Breast epithelium (tissue), 4 donors: Measurements from ENCODE around the gene GRHL1. TPM values are rescaled to one million over a fixed set of nuclear protein-coding genes. Genes with fewer than 3 reads are reported as not detected.

Experiments
- DNase-seq, 2 donors: peaks; one replicate each; pipeline ENCODE4 v3.0.0-alpha.2; 2019; ENCODE audit warnings: low spot score in 2 of 2
- H3K27ac ChIP-seq, 2 donors: fragments of 200-600 bp; sonication (generic) in 1 of 2; one replicate each; pipeline ENCODE4 v1.5.1; 2016 to 2019; ENCODE audit warnings: mild to moderate bottlenecking in 1 of 2
- H3K27me3 ChIP-seq, 2 donors: fragments of 200-600 bp; sonication (generic) in 1 of 2; one replicate each; pipeline versions ENCODE4 v1.5.1 to v1.6.0; 2017 to 2019; ENCODE audit warnings: control low read depth in 1 of 2, mild to moderate bottlenecking in 1 of 2
- H3K36me3 ChIP-seq: fragments of 200-600 bp; one replicate; pipeline ENCODE4 v1.5.1; 2019
- H3K4me1 ChIP-seq, 2 donors: fragments of 200-600 bp; sonication (generic); one replicate each; pipeline ENCODE4 v1.5.1; 2016 to 2019; ENCODE audit warnings: control low read depth in 1 of 2
- H3K4me3 ChIP-seq, 3 donors: fragments of 200-600 bp; sonication (generic); 1 replicate in 2 of 3; 2 replicates in 1 of 3; pipeline ENCODE4 v1.5.1; 2016 to 2019; ENCODE audit warnings: mild to moderate bottlenecking in 3 of 3, moderate library complexity in 2 of 3
- H3K9me3 ChIP-seq, 2 donors: fragments of 200-600 bp; sonication (generic) in 1 of 2; one replicate each; pipeline ENCODE4 v1.5.1; 2016 to 2019; ENCODE audit warnings: control low read depth in 1 of 2
- POLR2A ChIP-seq: fragments of 450-650 bp; IDR thresholded peaks from one replicate; pipeline ENCODE4 v1.6.1; 2016; ENCODE audit warnings: antibody characterized with exemption, mild to moderate bottlenecking, moderate library complexity
- POLR2AphosphoS5 ChIP-seq, 3 donors: sonication (generic); formaldehyde crosslinking; IDR thresholded peaks; one replicate each; pipeline ENCODE4 v1.6.1; 2017; ENCODE audit warnings: antibody characterized with exemption in 3 of 3
- intact Hi-C: fragments of 100-400 bp; cut with DNase I; formaldehyde crosslinking; loops from one replicate; pipeline ENCODE4 v1.15.1; 2023; ENCODE audit warnings: low total_unique reads
- total RNA-seq, 3 donors: library from RNA; depleted of rRNA; stranded (reverse); fragments of >200 nt; gene quantifications; one replicate each; pipeline ENCODE4 v1.1.0, GENCODE V29; 2016
- TF ChIP-seq, protein P1 (sequence below), 3 donors: fragments of 450-650 bp; IDR thresholded peaks; one replicate each; pipeline ENCODE4 v1.5.1; 2016 to 2017; ENCODE audit warnings: antibody characterized with exemption in 3 of 3, mild to moderate bottlenecking in 3 of 3, moderate library complexity in 3 of 3

The GRHL1 gene
- total RNA-seq, 3 donors from 2014 or later = 2.1 to 86.3 (median 40.0) TPM

DNA sequence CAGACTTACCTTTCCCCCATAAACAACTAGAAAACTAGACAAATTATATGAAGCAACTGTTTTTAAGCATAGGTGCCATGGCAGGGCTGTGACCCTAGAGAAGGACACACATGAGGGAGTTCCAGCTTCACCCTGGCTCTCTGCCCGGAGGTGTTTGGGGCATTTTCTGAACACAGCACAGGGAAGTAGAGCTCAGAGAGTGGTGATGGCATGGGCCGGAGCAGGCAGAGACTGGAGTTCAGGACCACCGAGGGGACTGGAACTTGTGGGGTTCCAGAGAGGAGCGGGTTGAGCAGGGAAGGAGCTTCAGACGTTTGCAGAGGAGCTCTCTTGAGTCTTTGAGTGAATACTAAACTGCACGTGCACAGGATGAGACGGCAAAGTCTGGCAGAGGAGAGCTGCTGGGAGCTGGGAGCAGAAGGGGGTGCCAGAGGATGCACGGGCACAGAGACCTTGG lies 65.3 kb downstream of the GRHL1 start:
- no peak for TF ChIP-seq POLR2A
- no peak for TF ChIP-seq POLR2AphosphoS5 (IDR thresholded peaks at IDR 0.05)
- TF ChIP-seq, protein P1, sequence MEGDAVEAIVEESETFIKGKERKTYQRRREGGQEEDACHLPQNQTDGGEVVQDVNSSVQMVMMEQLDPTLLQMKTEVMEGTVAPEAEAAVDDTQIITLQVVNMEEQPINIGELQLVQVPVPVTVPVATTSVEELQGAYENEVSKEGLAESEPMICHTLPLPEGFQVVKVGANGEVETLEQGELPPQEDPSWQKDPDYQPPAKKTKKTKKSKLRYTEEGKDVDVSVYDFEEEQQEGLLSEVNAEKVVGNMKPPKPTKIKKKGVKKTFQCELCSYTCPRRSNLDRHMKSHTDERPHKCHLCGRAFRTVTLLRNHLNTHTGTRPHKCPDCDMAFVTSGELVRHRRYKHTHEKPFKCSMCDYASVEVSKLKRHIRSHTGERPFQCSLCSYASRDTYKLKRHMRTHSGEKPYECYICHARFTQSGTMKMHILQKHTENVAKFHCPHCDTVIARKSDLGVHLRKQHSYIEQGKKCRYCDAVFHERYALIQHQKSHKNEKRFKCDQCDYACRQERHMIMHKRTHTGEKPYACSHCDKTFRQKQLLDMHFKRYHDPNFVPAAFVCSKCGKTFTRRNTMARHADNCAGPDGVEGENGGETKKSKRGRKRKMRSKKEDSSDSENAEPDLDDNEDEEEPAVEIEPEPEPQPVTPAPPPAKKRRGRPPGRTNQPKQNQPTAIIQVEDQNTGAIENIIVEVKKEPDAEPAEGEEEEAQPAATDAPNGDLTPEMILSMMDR (IDR thresholded peaks at IDR 0.05) = no peak
- Histone ChIP-seq H3K9me3 (peaks cover 4 to 5% of the 10 kb centered on the region in 2 donors), H3K27me3 (no peaks in the 10 kb centered on the region), H3K4me1 (no peaks in the 10 kb centered on the region), H3K4me3 (no peak overlapping the region), H3K36me3 (no peaks in the 10 kb centered on the region), H3K27ac (no peak overlapping the region)
- intact Hi-C loops = no loop called here
- DNase-seq = no peak

DNA sequence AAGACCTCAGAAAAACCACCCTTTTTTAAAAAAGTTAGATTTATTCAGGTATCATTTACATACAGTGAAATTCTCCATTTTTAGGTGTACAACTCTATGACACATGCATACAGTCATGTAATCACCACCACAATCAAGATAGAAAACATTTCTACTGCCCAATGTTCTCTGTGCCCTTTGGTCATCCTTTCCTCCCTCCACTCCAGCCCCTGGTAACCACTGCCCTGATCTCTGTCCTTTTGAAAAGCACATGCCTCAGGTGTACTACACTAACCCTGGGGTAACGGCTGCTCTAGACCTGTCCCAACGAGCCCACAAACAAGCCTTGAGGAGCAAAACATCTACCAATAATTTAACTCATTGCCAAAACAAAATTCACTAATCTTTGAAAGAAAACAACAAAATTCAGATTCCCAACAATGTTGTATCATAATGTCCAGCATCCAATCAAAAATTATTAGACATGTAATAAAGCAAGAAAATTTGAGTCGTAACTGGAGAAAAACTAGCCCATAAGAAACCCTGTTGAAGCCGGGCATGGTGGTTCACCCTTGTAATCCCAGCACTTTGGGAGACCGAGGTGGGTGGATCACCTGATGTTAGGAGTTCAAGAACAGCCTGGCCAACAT lies 65.9 kb downstream of the GRHL1 start:
- no peaks in the 10 kb centered on the region for H3K27me3 ChIP-seq
- no peak for DNase-seq
- no peak overlapping the region for H3K27ac ChIP-seq
- TF ChIP-seq POLR2AphosphoS5 (IDR thresholded peaks at IDR 0.05) (no peak), POLR2A (no peak)
- TF ChIP-seq, protein P1 (IDR thresholded peaks at IDR 0.05) = no peak
- H3K4me3 ChIP-seq = no peak overlapping the region
- intact Hi-C loops = no loop called here
- no peaks in the 10 kb centered on the region for H3K4me1 ChIP-seq
- peaks cover 4 to 5% of the 10 kb centered on the region in 2 donors for H3K9me3 ChIP-seq
- H3K36me3 ChIP-seq = no peaks in the 10 kb centered on the region

DNA sequence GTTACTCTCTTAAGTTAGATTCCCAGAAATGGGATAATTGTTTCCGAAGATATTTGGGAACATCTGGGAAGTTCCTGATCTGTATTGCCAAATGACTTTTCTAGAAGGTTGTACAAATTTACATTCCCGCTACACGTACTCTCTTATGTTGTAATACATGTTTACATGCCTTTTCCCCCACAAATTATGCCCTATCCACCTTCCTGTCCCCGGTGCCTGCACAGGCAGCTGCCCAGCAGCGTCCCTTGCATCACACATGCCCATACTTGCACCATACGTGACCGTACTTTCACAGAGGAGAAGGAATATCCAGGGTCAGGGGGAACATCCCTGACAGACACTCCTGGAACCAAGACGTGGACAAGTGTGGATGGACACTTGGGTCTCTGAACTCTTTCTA lies 67.7 kb downstream of the GRHL1 start:
- H3K9me3 ChIP-seq = peaks cover 4 to 5% of the 10 kb centered on the region in 2 donors
- peak in 1 of 3 donors; percentile 72 for TF ChIP-seq POLR2AphosphoS5 (IDR thresholded peaks at IDR 0.05)
- TF ChIP-seq, protein P1 (IDR thresholded peaks at IDR 0.05) = no peak
- no peak for TF ChIP-seq POLR2A
- no peaks in the 10 kb centered on the region for H3K4me1 ChIP-seq
- peak overlapping the region in 1 of 2 donors; percentile 58 for H3K27ac ChIP-seq
- H3K4me3 ChIP-seq = no peak overlapping the region
- intact Hi-C loops = loop anchor here (1.0 kb wide), 1 partner anchor 37 kb away; no protein-coding TSS in a partner anchor
- no peak for DNase-seq
- H3K36me3 ChIP-seq = no peaks in the 10 kb centered on the region
- no peaks in the 10 kb centered on the region for H3K27me3 ChIP-seq

DNA sequence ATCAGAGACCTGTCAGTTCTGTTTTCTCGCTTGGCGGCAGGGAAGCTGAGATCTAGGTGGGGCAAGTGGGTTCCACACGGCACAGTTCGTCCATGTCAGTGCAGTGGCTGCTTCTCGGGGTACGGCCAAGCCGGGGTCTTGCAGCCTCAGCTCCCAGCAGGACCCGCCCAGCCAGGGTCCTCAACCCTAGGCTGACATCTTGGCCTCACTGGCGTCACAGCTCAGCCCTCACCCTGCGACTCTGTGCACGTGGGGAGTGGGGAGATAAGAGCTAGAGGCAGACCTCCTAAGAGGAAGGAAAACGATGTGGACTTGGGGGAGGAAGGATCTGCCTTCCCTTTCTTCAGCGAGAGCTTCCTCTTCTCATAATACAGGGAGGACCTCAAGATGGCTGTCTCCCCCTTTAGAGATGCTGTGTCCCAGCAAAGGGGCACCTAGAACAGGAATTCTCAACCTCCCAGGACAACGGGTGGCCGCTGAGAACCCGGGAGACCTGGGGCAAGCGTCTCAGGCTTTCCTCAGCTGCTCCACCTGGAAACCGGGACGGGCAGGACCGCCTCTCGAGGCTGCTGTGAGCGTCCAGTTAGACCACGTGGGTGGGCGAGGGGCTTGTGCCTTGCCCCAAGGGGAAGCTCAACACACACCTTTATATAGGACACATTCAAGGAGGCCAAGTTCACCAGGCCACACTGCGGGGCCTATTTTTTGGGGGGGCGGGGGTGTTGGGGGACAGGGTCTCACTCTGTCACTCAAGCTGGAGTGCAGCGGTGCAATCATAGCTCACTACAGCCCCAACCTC lies 68.3 kb downstream of the GRHL1 start:
- Histone ChIP-seq H3K9me3 (peaks cover 4 to 5% of the 10 kb centered on the region in 2 donors), H3K4me1 (no peaks in the 10 kb centered on the region), H3K4me3 (no peak overlapping the region), H3K27ac (peak overlapping the region in 1 of 2 donors; percentile 58), H3K36me3 (no peaks in the 10 kb centered on the region), H3K27me3 (no peaks in the 10 kb centered on the region)
- no peak for DNase-seq
- TF ChIP-seq, protein P1 (IDR thresholded peaks at IDR 0.05) = no peak
- no peak for TF ChIP-seq POLR2A
- intact Hi-C loops = loop anchor here (1.0 kb wide), 1 partner anchor 38 kb away; no protein-coding TSS in a partner anchor

DNA sequence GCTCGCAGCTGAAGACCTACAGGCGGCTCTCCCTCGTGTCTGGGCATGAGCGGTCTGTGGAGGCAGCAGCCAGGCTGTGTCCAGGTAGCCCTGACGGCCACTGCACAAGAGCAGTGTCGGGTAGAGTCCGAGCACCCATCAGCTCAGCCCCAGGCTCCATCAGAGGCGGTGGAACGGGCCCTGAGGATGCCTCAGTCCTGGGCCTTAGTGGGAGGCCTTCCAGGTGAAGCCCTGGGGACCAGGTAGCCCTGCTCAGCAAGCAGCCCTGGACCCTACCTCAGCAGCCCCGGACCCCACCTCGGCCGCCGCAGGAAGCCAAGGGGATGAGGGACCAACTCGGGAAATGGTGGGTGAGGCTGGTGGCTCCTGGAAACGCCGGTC lies 70.5 kb downstream of the GRHL1 start:
- Histone ChIP-seq H3K4me3 (no peak overlapping the region), H3K27me3 (no peaks in the 10 kb centered on the region), H3K4me1 (no peaks in the 10 kb centered on the region), H3K9me3 (peaks cover under 1 to 1% of the 10 kb centered on the region in 2 donors), H3K36me3 (no peaks in the 10 kb centered on the region), H3K27ac (no peak overlapping the region)
- TF ChIP-seq POLR2AphosphoS5 (IDR thresholded peaks at IDR 0.05) (no peak), POLR2A (no peak)
- TF ChIP-seq, protein P1 (IDR thresholded peaks at IDR 0.05) = no peak
- intact Hi-C loops = no loop called here
- DNase-seq = no peak
